HEK293 (cell line): ENCODE data around the gene VPS35L.

Source experiments
- CTCF ChIA-PET: fragments of 350-600 bp; formaldehyde crosslinking; extraction: SDS; loops from one replicate; lab custom pipeline; 2021; ENCODE audit warnings: antibody characterized with exemption; lab: Yijun Ruan, JAX
- POLR2A ChIA-PET: fragments of 300-600 bp; formaldehyde crosslinking; extraction: SDS; loops from one replicate; lab custom pipeline; 2020; ENCODE audit warnings: antibody characterized with exemption, inconsistent platforms; lab: Yijun Ruan, JAX
- H3K27ac ChIP-seq: fragments of 200-500 bp; sonication (Bioruptor generic); 2 replicates; pipeline ENCODE4 v1.5.1; 2014; ENCODE audit warnings: low read depth, low read length, control low read depth, inconsistent platforms; ENCODE audit errors: extremely low read depth
- H3K36me3 ChIP-seq, 2 experiments: fragments of 200-500 bp in 1 of 2; sonication (Bioruptor generic) in 1 of 2; 1 replicate in 1 of 2; 2 replicates in 1 of 2; pipeline ENCODE4 v1.5.1; 2014 to 2017; ENCODE audit warnings: inconsistent platforms in 2 of 2, low read length in 2 of 2; ENCODE audit not compliant: control insufficient read depth in 2 of 2, insufficient read depth in 1 of 2
- H3K4me1 ChIP-seq: fragments of 200-500 bp; sonication (Bioruptor generic); 2 replicates; pipeline ENCODE4 v1.5.1; 2014; ENCODE audit warnings: mild to moderate bottlenecking, low read length, inconsistent platforms; ENCODE audit not compliant: control insufficient read depth, insufficient read depth
- H3K4me3 ChIP-seq: 2 replicates; pipeline ENCODE4 v1.5.1; 2011; ENCODE audit warnings: low read depth, mild to moderate bottlenecking, control low read depth, low read length, moderate library complexity
- H3K9me3 ChIP-seq: fragments of 200-500 bp; sonication (Bioruptor generic); 2 replicates; pipeline ENCODE4 v1.5.1; 2014; ENCODE audit warnings: low read depth, low read length, inconsistent platforms; ENCODE audit not compliant: control insufficient read depth, insufficient read depth
- BCL11A ChIP-seq: fragments of 450-650 bp; formaldehyde crosslinking; IDR thresholded peaks from 2 replicates; pipeline ENCODE4 v1.5.1; 2016; ENCODE audit warnings: low read depth, missing biosample characterization, missing genetic modification characterization
- ELK4 ChIP-seq: IDR thresholded peaks from 2 replicates; pipeline ENCODE4 v1.6.1; 2011; ENCODE audit warnings: mild to moderate bottlenecking, low read depth, low read length, borderline replicate concordance
- GLIS1 ChIP-seq: fragments of 450-650 bp; formaldehyde crosslinking; IDR thresholded peaks from 2 replicates; pipeline ENCODE4 v1.5.1; 2016; ENCODE audit warnings: missing biosample characterization, missing genetic modification characterization
- IKZF3 ChIP-seq: fragments of 450-650 bp; IDR thresholded peaks from 2 replicates; pipeline ENCODE4 v1.5.0; 2018; ENCODE audit warnings: missing biosample characterization, mild to moderate bottlenecking, missing genetic modification characterization, moderate library complexity
- PRDM4 ChIP-seq: fragments of 450-650 bp; formaldehyde crosslinking; IDR thresholded peaks from 2 replicates; pipeline ENCODE4 v1.5.1; 2017; ENCODE audit warnings: missing biosample characterization, missing genetic modification characterization
- RBAK ChIP-seq: fragments of 450-650 bp; formaldehyde crosslinking; IDR thresholded peaks from 2 replicates; pipeline ENCODE4 v1.5.1; 2016; ENCODE audit warnings: missing biosample characterization, missing genetic modification characterization
- SETDB1 ChIP-seq: IDR thresholded peaks from one replicate; pipeline ENCODE4 v1.6.1; 2017; ENCODE audit warnings: mild to moderate bottlenecking, low read length, moderate library complexity, mixed read lengths; ENCODE audit not compliant: insufficient read length
- WT1 ChIP-seq: fragments of 450-650 bp; formaldehyde crosslinking; IDR thresholded peaks from 2 replicates; pipeline ENCODE4 v1.5.1; 2016; ENCODE audit warnings: missing biosample characterization, missing genetic modification characterization
- ZFP3 ChIP-seq: fragments of 450-650 bp; formaldehyde crosslinking; IDR thresholded peaks from 2 replicates; pipeline ENCODE4 v1.5.1; 2016; ENCODE audit warnings: low read depth, missing biosample characterization, missing genetic modification characterization
- ZNF133 ChIP-seq: fragments of 450-650 bp; formaldehyde crosslinking; IDR thresholded peaks from 2 replicates; pipeline ENCODE4 v1.5.1; 2016; ENCODE audit warnings: missing biosample characterization, missing genetic modification characterization
- ZNF175 ChIP-seq: fragments of 450-650 bp; formaldehyde crosslinking; IDR thresholded peaks from 2 replicates; pipeline ENCODE4 v1.5.1; 2016; ENCODE audit warnings: missing biosample characterization, missing genetic modification characterization
- ZNF2 ChIP-seq: fragments of 450-650 bp; formaldehyde crosslinking; IDR thresholded peaks from 2 replicates; pipeline ENCODE4 v1.5.1; 2016; ENCODE audit warnings: missing biosample characterization, missing genetic modification characterization
- ZNF202 ChIP-seq: fragments of 450-650 bp; formaldehyde crosslinking; IDR thresholded peaks from 2 replicates; pipeline ENCODE4 v1.5.1; 2016; ENCODE audit warnings: missing biosample characterization, missing genetic modification characterization, borderline replicate concordance
- ZNF24 ChIP-seq: fragments of 450-650 bp; formaldehyde crosslinking; IDR thresholded peaks from 2 replicates; pipeline ENCODE4 v1.5.1; 2016; ENCODE audit warnings: missing biosample characterization, missing genetic modification characterization
- ZNF324 ChIP-seq: fragments of 450-650 bp; formaldehyde crosslinking; IDR thresholded peaks from 2 replicates; pipeline ENCODE4 v1.5.1; 2016; ENCODE audit warnings: missing biosample characterization, missing genetic modification characterization
- ZNF354C ChIP-seq: fragments of 450-650 bp; formaldehyde crosslinking; IDR thresholded peaks from 2 replicates; pipeline ENCODE4 v1.5.1; 2016; ENCODE audit warnings: missing biosample characterization, missing genetic modification characterization, low read depth, borderline replicate concordance
- ZNF558 ChIP-seq: fragments of 450-650 bp; formaldehyde crosslinking; IDR thresholded peaks from 2 replicates; pipeline ENCODE4 v1.5.1; 2016; ENCODE audit warnings: missing biosample characterization, missing genetic modification characterization
- ZNF624 ChIP-seq: fragments of 450-650 bp; formaldehyde crosslinking; IDR thresholded peaks from 2 replicates; pipeline ENCODE4 v1.5.1; 2017; ENCODE audit warnings: missing biosample characterization, missing genetic modification characterization
- ZNF664 ChIP-seq: fragments of 450-650 bp; formaldehyde crosslinking; IDR thresholded peaks from 2 replicates; pipeline ENCODE4 v1.5.1; 2016; ENCODE audit warnings: missing biosample characterization, missing genetic modification characterization
- ZNF768 ChIP-seq: fragments of 450-650 bp; formaldehyde crosslinking; IDR thresholded peaks from 2 replicates; pipeline ENCODE4 v1.5.1; 2018; ENCODE audit warnings: missing biosample characterization, mild to moderate bottlenecking, missing genetic modification characterization
- ZSCAN5A ChIP-seq: fragments of 450-650 bp; formaldehyde crosslinking; IDR thresholded peaks from 2 replicates; pipeline ENCODE4 v1.5.1; 2016; ENCODE audit warnings: missing biosample characterization, missing genetic modification characterization
- ZXDB ChIP-seq: fragments of 450-650 bp; formaldehyde crosslinking; IDR thresholded peaks from 2 replicates; pipeline ENCODE4 v1.5.1; 2016; ENCODE audit warnings: missing biosample characterization, missing genetic modification characterization

Gene VPS35L

GRCh38 chr16:19588661-19589060 is 33.2 kb downstream of the VPS35L start:
- TF ChIP-seq ZXDB (tag by site-specific recombination) = no peak
- TF ChIP-seq ZNF133 (tag by site-specific recombination) = no peak
- no peak for TF ChIP-seq ZNF558 (tag by site-specific recombination)
- TF ChIP-seq SETDB1 = no peak
- no peak for TF ChIP-seq IKZF3 (tag by site-specific recombination)
- TF ChIP-seq ZNF768 (tag by site-specific recombination) = no peak
- TF ChIP-seq PRDM4 (tag by site-specific recombination) = no peak
- no peak for TF ChIP-seq GLIS1 (tag by site-specific recombination)
- no peak for TF ChIP-seq ELK4
- TF ChIP-seq ZFP3 (tag by site-specific recombination) = no peak
- TF ChIP-seq ZNF202 = no peak
- TF ChIP-seq, all 188 proteins: peak for 0
- Histone ChIP-seq H3K4me3 (no peak overlapping the region), H3K4me1 (no peaks in the 10 kb centered on the region), H3K27ac (no peak overlapping the region), H3K36me3 (peaks cover 7 to 8% of the 10 kb centered on the region in 2 experiments; a peak in 2 of 3 replicates), H3K9me3 (no peaks in the 10 kb centered on the region)
- ChIA-PET POLR2A (no interaction called here), CTCF (interaction anchor here (3.4 kb wide), 1 partner anchor 12 kb away, joined by 16 read pairs; no protein-coding TSS in a partner anchor)

DNA sequence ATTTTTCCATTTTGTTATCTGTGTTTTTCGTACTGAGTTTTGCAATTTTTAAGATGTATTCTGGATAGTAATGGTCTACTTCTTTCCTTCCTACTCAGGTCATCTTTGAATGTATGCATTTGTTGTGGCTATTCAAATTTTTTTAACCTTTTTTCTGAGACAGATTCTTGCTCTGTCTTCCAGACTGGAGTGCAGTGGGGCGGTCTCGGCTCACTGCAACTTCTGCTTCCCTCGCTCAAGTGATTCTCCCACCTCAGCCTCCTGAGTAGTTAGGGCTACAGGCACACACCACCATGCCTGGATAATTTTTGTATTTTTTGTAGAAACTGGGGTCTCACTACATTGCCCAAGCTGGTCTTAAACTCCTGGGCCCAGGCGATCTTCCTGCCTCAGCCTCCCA is 33.6 kb downstream of the VPS35L start:
- no peak overlapping the region for H3K4me3 ChIP-seq
- H3K27ac ChIP-seq = no peak overlapping the region
- no peaks in the 10 kb centered on the region for H3K9me3 ChIP-seq
- TF ChIP-seq WT1 (tag by site-specific recombination) (no peak), RBAK (tag by site-specific recombination) (no peak), ZSCAN5A (tag by site-specific recombination) (no peak), ZNF324 (no peak), SETDB1 (no peak), BCL11A (tag by site-specific recombination) (no peak), ZNF2 (no peak), ZNF624 (tag by site-specific recombination) (no peak), ZNF24 (tag by site-specific recombination) (no peak), ZNF175 (tag by site-specific recombination) (no peak), ZNF354C (tag by site-specific recombination) (no peak), ZNF664 (tag by site-specific recombination) (no peak)
- CTCF ChIA-PET = interaction anchor here (0.7 to 3.4 kb wide), 2 partner anchors 12 to 299 kb away, joined by 3 to 16 read pairs; no protein-coding TSS in a partner anchor
- POLR2A ChIA-PET = no interaction called here
- H3K36me3 ChIP-seq = peaks cover 7 to 8% of the 10 kb centered on the region in 2 experiments; a peak in 2 of 3 replicates
- H3K4me1 ChIP-seq = no peaks in the 10 kb centered on the region
